ENCODE results near the gene COL6A2. TPM values are rescaled to one million over a fixed set of nuclear protein-coding genes. Genes with fewer than 3 reads are reported as not detected.

The COL6A2 gene
- total and polyA plus RNA-seq, 2 donors (not counting 1 experiment from before 2014, with no cell fraction given) = 1.2 to 2.1 TPM

- POLR2A ChIA-PET = no interaction called here
- 85% methylated on average over 29 of the region's 29 CpGs for WGBS (ENCODE audit: insufficient coverage)
- Histone ChIP-seq H4K20me1 (ENCODE audit: control insufficient read depth, insufficient read depth, low read length, poor library complexity, severe bottlenecking) (no peaks in the 10 kb centered on the region), H2AFZ (ENCODE audit: insufficient read depth, low read depth, low read length, poor library complexity, severe bottlenecking) (no peak overlapping the region), H3K9ac (ENCODE audit: low read length) (no peak overlapping the region), H3K27me3 (replicated peaks in 1 of 4; ENCODE audit: control extremely low read depth in 1 of 4, control insufficient read depth in 3 of 4, insufficient read depth in 4 of 4, low read length in 3 of 4) (no peaks in the 10 kb centered on the region), H3K4me3 (ENCODE audit: control extremely low read depth in 1 of 5, extremely low read depth in 1 of 5, insufficient read depth in 1 of 5, low read depth in 2 of 5, low read length in 4 of 5) (no peak overlapping the region), H3K4me1 (ENCODE audit: control insufficient read depth in 2 of 2, insufficient read depth in 2 of 2, low read length in 2 of 2) (no peaks in the 10 kb centered on the region), H3K36me3 (replicated peaks in 1 of 2; ENCODE audit: control extremely low read depth in 1 of 2, control insufficient read depth in 1 of 2, extremely low read depth in 1 of 2, insufficient read depth in 2 of 2, low read length in 1 of 2) (no peaks in the 10 kb centered on the region), H3K9me3 (ENCODE audit: control extremely low read depth in 1 of 3, control insufficient read depth in 2 of 3, insufficient read depth in 1 of 3, low read length in 2 of 3) (no peaks in the 10 kb centered on the region), H3K79me2 (ENCODE audit: control insufficient read depth, insufficient read depth, low read length) (no peaks in the 10 kb centered on the region), H3K4me2 (replicated peaks; ENCODE audit: low read depth, low read length, poor library complexity, severe bottlenecking) (no peak overlapping the region), H3K27ac (ENCODE audit: low read length in 2 of 2) (no peak overlapping the region)
- TF ChIP-seq, protein P1, sequence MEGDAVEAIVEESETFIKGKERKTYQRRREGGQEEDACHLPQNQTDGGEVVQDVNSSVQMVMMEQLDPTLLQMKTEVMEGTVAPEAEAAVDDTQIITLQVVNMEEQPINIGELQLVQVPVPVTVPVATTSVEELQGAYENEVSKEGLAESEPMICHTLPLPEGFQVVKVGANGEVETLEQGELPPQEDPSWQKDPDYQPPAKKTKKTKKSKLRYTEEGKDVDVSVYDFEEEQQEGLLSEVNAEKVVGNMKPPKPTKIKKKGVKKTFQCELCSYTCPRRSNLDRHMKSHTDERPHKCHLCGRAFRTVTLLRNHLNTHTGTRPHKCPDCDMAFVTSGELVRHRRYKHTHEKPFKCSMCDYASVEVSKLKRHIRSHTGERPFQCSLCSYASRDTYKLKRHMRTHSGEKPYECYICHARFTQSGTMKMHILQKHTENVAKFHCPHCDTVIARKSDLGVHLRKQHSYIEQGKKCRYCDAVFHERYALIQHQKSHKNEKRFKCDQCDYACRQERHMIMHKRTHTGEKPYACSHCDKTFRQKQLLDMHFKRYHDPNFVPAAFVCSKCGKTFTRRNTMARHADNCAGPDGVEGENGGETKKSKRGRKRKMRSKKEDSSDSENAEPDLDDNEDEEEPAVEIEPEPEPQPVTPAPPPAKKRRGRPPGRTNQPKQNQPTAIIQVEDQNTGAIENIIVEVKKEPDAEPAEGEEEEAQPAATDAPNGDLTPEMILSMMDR (IDR thresholded peaks at IDR 0.05) = no peak
- TF ChIP-seq EZH2 (IDR thresholded peaks at IDR 0.05; ENCODE audit: borderline replicate concordance, insufficient read depth, low read depth, low read length, poor library complexity, severe bottlenecking) = no peak
- intact Hi-C loops (cut with micrococcal nuclease) = no loop called here
- no peak for ATAC-seq (ENCODE audit: low read depth)
- H3K27ac Mint-ChIP-seq = no peak overlapping the region
- CTCF ChIA-PET = no interaction called here
- DNase-seq = no peak
- no peaks in the 10 kb centered on the region for H3K9me3 Mint-ChIP-seq (ENCODE audit: insufficient read depth)
- H3K4me3 Mint-ChIP-seq = no peak overlapping the region
- H3K4me1 Mint-ChIP-seq = no peaks in the 10 kb centered on the region
- no peaks in the 10 kb centered on the region for H3K27me3 Mint-ChIP-seq
These were observed 23.6 kb downstream of the COL6A2 start for GRCh38 chr21:46121286-46122221.

DNA sequence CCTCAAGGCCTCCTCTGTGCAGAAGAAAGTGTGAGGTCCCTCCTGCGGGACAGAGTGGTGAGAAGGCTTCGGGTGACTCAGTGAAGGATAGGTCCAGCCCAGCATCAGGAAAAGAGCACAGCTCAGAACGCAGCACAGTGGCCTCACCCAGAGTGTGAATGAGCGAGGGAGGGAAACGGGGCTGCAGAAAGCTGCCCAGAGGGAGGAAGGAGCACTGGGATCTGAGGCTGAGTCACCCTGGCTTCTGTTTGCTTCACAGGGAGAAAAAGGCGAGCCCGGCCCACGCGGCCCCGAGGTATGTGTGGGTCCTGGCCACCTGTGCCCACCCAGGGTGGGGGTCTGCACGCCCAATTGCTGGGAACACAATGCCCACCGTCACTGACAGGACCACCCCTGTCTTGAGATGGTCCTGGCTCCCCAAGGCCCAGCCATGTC lies 24.3 kb downstream of the COL6A2 start:
- H3K4me2 ChIP-seq (replicated peaks; ENCODE audit: low read depth, low read length, poor library complexity, severe bottlenecking) = no peak overlapping the region
- H3K27ac ChIP-seq (ENCODE audit: low read length in 2 of 2) = no peak overlapping the region
- CTCF ChIA-PET = no interaction called here
- no peaks in the 10 kb centered on the region for H4K20me1 ChIP-seq (ENCODE audit: control insufficient read depth, insufficient read depth, low read length, poor library complexity, severe bottlenecking)
- no peak overlapping the region for H3K9ac ChIP-seq (ENCODE audit: low read length)
- H3K27me3 Mint-ChIP-seq = no peaks in the 10 kb centered on the region
- H3K36me3 ChIP-seq (replicated peaks in 1 of 2; ENCODE audit: control extremely low read depth in 1 of 2, control insufficient read depth in 1 of 2, extremely low read depth in 1 of 2, insufficient read depth in 2 of 2, low read length in 1 of 2) = no peaks in the 10 kb centered on the region
- no peaks in the 10 kb centered on the region for H3K4me1 Mint-ChIP-seq
- intact Hi-C loops (cut with micrococcal nuclease) = no loop called here
- no peak overlapping the region for H3K4me3 ChIP-seq (ENCODE audit: control extremely low read depth in 1 of 5, extremely low read depth in 1 of 5, insufficient read depth in 1 of 5, low read depth in 2 of 5, low read length in 4 of 5)
- WGBS (ENCODE audit: insufficient coverage) = 80% methylated on average over 12 of the region's 12 CpGs
- TF ChIP-seq, protein P1 (IDR thresholded peaks at IDR 0.05) = no peak
- no peak for TF ChIP-seq EZH2 (IDR thresholded peaks at IDR 0.05; ENCODE audit: borderline replicate concordance, insufficient read depth, low read depth, low read length, poor library complexity, severe bottlenecking)
- H3K79me2 ChIP-seq (ENCODE audit: control insufficient read depth, insufficient read depth, low read length) = no peaks in the 10 kb centered on the region
- no peak overlapping the region for H3K4me3 Mint-ChIP-seq
- H2AFZ ChIP-seq (ENCODE audit: insufficient read depth, low read depth, low read length, poor library complexity, severe bottlenecking) = no peak overlapping the region
- no peaks in the 10 kb centered on the region for H3K9me3 Mint-ChIP-seq (ENCODE audit: insufficient read depth)
- H3K27me3 ChIP-seq (replicated peaks in 1 of 4; ENCODE audit: control extremely low read depth in 1 of 4, control insufficient read depth in 3 of 4, insufficient read depth in 4 of 4, low read length in 3 of 4) = no peaks in the 10 kb centered on the region
- no peaks in the 10 kb centered on the region for H3K9me3 ChIP-seq (ENCODE audit: control extremely low read depth in 1 of 3, control insufficient read depth in 2 of 3, insufficient read depth in 1 of 3, low read length in 2 of 3)
- ATAC-seq (ENCODE audit: low read depth) = no peak
- no peak for DNase-seq
- no peak overlapping the region for H3K27ac Mint-ChIP-seq
- H3K4me1 ChIP-seq (ENCODE audit: control insufficient read depth in 2 of 2, insufficient read depth in 2 of 2, low read length in 2 of 2) = no peaks in the 10 kb centered on the region
- POLR2A ChIA-PET = no interaction called here

Data from B cell (primary cell).